GM18868 (cell line): ENCODE measurements around the gene LMF1.

ENCODE experiments used
- ATAC-seq: cut with Tn5 transposase; IDR thresholded peaks from one replicate; pipeline ENCODE4 v1.9.1; 2021; ENCODE audit warnings: mild to moderate bottlenecking, moderate library complexity; ENCODE audit not compliant: unreplicated experiment

LMF1 gene

DNA sequence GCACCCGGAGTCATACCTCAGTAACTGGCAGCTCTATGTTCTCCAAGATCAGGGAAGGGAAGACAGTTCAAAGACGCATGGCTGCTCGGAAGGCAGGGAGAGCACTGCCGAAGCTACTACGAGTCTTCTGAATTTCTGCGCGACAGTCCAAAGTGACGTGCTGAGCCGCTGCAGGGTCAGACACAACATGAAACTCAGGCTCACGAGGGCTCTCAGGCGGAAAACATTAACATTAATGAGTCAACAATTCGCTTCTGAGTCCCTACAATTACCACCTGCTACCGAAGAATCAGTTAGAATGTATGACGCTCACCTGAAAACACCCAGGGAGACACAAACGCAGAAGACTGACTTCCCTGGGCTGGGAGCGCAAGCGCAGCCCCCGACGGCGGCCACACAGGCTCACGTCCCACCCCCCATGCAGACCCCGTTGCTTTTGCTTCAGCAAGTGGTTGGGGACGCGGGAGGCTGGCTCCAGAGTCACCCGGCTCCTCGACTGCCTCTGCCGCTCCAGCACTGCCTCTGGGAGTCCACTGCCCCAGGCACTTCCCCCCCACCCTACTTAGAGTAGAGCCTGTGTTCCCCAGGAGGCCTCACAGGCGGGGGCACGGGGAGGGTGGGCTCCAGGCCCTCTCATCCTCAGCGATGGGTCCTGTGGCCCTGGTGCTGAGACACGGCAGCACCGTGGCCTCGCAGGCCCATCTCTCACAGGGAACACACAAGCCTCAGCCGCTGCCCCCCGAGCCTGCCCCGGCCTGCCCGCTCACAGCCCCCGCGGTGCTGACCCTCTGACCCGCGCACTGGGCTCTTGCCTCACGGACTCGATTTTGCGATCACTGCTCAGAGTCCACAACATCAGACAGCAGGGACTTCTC, 38.9 kb downstream of the LMF1 start:
- no peak for ATAC-seq

- no peak for ATAC-seq
Observed at GRCh38 chr16:931171-931570, 39.6 kb downstream of the LMF1 start.

DNA sequence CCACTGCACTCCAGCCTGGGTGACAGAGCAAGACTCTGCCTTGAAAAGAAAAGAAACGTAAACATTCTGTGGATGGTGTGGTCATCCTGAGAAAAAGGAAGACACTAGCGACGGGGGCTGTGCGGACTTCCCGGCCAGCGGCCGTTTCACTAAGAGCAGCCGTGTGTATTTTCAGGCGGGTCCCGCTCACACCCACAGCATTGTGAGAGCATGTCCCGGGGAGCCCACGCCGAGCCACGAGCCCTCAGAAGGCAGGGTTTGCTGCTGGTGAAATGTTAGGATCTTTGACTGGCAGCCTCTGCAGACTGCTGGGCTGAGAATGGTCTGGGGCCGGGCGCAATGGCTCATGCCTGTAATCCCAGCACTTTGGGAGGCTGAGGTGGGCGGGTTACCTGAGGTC, 40.3 kb downstream of the LMF1 start:
- ATAC-seq, result no peak

- ATAC-seq, result no peak
Observed at GRCh38 chr16:930076-930475, 40.7 kb downstream of the LMF1 start.

DNA sequence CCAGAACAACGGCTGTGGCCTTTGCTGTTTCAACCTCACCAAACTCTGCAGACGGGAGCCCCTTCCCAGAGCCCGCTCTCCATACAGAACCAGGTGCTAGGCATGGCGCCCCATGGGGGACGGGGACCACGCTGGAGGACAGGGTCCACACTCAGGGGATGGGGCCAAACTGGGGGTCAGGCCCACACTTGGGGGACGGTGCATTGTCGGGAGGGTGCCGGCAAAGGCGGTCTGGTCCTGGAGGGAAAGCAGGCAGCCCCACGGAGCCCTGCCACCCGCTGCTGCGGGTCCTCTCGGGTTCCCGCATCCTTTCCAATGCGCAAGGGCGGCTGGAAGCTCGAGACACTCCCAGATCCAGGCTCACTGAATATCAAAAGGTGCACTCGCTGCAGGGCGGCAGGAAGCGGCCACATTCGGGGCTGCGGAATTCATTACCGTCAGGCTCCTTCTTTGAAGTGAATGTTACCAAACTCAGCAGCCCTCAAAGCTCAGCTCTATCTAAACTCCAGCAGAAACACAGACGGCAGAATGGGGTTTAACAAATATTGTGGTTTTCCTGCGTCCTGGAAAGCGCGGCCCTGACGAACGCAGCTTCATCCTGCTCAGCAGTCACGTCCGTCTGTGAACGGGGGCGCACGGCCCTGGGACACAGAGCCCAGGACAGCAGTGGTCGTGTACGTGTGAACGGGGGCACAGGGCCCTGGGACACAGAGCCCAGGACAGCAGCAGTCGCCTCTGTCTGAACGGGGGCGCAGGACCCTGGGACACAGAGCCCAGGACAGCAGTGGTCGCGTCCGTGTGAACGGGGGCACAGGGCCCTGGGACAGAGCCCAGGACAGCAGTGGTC, 41.3 kb downstream of the LMF1 start:
- no peak for ATAC-seq

DNA sequence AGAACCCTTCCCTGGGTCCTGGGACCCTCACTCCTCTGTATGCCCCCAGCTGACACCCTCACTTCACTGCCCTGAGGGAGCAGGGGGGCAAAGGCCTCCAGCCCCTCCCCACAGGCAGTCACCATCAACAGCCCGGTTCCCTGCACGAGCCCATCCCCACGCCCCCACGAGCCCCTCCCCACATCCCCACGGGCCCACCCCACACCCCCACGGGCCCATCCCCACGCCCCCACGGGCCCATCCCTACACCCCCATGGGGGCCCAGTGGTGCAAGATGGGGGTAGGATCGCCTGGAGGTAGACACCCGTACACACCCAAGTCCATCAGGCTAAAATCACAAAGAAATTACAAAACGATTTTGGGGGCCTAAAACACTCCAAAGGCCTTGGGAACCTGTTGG, 42.3 kb downstream of the LMF1 start:
- ATAC-seq, result no peak

DNA sequence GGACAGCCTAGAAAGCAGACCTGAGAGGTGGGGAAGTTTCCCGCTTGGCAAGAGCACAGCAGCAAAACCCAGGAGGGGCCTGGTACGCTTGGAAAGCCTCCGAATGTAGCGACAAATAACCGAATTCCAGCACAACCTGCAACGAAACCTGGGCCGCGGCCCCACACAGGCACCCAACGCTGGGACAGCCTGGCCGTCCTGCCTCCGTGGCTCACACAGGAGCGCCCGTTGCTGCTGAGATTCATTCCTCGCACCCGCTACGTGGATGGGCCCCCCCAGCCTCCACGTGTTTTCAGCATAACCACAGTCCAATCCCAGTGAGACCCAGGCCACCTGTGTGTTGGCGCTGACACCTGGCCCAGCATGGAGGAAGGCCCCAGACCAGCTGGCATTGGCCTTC, 42.9 kb downstream of the LMF1 start:
- no peak for ATAC-seq

- ATAC-seq, result no peak
Observed at GRCh38 chr16:927406-927805, 43.4 kb downstream of the LMF1 start.

DNA sequence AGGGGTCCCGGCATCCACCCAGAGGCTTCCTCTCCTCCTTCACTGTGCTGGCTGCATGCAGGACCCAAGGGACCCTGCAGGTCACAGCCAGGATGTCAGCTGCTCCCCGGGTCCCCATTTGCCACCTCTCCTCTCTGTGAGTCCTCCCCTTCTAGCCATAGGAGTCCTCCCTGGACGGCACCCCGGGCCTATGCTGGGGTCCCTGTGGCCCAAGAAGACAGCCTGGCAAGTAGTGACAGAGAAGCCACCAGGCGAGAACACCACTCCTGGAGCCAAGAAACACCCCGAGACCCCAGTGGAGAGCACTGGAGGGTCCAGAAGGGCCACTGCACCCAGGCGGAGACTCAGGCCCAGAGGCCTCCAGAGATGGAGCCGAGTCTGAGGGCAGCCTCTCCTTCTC, 44.1 kb downstream of the LMF1 start:
- no peak for ATAC-seq

GRCh38 chr16:924806-925205, 46.0 kb downstream of the LMF1 start:
- ATAC-seq, result no peak

DNA sequence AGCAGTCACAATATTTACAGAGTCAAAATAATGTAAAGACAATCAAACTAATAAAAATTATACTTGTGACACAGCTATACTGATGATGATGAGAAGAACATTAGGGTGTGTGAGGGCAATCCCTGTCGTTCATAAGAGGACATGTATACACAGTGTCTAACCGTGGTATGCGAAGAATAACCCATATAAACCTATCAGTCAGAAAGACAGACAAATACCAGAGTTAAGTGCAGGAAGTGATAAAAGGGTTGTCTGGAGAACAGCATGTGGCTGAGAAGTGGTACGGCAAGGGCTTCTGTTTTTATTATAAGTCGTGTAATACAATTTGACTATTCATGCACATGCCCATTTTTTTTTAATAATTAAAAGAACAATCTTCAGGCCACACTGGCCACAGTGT, 46.7 kb downstream of the LMF1 start:
- no peak for ATAC-seq

DNA sequence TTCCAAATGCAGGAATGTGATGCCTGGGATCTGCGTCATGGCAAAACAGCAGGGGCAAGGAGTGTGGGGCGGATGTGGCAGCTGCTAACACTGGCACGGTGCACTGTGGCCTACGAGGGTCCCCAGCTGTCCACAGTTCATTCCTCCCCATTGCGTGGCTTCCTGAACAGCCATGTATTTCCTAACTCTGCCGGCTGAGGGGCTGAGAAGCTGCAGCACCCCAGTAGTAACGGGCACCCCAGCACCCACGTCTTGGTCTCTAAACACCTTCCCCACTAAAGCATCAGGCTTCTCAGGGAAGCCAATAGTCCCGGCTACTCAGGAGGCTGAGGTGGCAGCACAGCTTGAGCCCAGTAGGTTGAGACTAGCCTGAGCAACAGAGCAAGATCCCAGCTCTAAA, 47.6 kb downstream of the LMF1 start:
- ATAC-seq, result no peak

DNA sequence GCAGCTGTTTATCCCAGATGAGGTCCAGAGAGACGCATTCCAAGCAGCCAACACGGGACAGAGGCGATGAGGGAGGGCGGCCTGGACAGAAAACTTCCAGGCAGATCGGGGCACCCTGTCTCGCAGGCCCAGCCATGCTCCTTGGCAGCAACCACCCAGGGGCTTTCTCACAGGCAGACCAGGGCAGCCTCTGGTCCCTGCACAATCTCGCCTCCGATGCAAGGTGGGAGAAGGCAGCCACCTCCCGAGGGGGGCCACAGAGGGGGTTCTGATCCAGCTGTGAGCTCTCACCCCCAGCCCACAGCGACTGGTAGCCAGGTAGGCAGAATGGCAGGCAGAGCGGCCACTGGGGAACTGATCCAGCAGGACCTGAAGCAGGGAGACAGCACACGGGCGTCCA, 48.7 kb downstream of the LMF1 start:
- no peak for ATAC-seq

DNA sequence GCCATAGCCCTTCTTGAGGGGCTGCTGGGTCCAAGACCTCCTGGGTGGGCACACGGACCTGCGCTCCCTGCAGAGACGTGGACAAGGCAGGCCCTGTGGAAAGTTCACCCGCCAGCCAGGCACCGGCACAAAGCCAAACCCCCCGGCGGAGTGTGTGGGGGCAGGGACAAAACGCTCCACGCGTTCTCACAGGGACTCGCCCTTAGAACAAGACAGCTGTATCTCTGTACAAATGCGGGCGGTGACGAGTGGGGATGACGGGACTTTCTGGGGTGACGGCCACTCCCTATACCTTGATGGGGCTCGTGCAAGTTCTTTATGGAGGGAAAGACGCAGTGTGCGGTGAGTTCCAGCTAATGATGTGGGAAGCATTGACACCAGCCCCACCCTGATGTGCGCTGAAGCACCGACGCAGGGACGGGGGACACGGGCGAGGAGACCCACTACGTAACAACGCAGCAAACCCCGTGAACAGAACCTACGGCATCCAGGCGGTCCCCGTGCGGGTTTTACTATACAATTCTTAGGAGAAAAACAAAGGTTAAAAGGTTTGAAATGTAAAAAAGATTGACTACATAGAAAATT, 49.4 kb downstream of the LMF1 start:
- ATAC-seq, result no peak

DNA sequence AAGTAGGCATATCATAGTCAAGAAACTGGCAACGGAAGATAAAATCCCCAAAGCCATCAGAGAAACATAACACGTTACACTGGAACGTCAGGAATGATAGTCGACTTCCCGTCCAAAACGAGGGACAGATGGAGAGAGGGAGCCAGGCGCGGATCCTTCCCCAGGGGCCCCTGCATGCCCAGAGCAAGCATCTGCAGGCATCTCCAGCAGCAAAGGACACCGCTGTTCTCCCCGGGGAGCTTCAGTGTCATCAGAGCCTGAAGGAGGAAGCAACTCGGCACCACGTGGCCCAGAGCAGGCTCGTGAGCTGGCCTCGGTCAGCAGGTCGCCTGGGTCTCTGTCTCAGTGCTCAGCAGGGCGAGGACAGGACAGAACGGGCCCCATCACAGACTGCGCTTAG, 50.1 kb downstream of the LMF1 start:
- ATAC-seq, result no peak

DNA sequence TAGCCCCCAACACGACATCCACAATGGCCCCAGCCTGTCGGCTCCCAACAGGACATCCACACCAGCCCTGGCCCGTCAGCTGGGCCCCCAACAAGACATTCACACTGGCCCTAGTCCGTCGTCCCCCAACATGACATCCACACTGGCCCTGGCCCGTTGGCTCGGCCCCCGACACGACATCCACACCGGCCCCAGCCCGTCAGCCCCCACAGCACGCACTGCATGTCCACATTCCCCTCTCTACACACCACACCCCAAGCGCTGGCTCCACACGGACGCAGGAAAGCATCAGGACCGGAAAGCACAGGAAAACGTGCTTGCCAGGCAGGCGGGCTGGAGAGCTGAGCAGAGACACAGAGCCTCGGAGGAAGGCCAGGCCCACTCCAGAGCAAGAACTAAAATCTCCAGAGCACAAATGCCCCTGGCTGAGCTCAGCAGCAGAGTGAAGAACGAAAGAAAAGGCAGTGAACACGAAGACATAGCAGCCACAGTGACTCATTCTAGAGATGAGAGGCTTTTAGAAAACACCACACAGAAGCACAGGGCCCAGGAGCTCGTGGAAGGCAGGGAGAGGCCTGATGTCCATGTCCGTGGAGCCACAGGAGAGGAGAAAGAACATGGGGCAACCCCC, 50.6 kb downstream of the LMF1 start:
- no peak for ATAC-seq

GRCh38 chr16:919658-920050, 51.1 kb downstream of the LMF1 start:
- no peak for ATAC-seq

DNA sequence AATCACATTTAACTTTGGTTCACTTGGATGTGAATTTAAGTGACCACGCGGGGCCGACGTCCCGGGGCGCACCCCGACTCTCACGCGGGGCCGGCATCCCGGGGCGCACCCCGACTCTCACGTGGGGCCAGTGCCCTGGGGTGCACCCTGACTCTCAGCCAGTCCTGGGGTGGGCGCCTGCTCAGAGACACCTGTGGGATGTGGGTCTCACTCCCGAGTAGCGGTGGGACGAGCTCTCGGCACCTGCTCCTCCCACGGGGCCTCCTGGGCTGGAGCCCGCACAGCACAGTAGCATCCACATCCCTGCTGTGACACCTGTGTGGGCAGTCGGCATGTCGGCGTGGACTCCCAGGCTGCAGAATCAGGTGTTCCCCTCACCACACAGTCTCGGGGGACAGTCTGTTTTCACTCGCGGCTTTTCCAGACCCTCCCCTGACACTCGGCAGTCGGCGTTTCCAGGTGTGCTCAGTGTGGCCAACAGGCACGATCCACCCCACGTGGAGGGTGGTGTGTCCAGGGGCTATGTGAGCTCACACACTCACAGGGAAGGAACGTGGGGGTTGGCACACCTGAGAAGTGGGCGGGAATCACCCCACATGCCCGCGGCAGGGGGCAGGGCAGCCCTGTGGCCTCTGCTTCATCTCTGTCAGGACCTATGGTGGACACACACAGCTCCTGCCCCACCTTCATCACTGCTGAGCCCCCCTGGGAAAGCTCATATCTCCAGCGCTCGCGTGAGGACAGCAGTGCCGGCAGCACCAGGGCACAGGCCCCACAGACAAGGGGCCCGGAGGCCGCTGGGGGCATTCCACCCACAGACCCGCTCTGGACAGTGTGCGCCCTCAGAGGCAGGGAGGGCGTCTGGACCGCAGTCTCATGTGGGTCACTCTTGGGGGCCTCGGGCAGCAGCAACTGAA, 51.8 kb downstream of the LMF1 start:
- ATAC-seq, result no peak

DNA sequence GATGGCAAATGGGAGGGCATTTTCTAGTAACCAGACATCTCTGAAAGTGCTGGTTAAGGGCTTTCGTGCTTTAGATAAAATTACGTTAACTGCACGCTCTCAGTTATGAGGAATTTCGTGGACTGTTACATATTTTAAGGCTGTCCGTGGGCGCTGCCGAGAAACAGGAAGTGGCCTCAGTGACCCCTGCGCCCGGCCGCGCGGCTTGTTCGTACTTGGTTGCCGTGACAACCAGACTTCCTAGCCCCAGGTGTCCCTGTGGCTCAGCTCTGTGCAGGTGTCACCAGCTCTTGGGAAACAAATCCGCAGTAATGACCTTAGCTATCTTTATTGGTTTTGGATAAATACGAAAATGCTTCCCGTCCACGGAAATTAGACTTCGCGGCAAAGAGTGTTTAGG, 52.7 kb downstream of the LMF1 start:
- no peak for ATAC-seq

DNA sequence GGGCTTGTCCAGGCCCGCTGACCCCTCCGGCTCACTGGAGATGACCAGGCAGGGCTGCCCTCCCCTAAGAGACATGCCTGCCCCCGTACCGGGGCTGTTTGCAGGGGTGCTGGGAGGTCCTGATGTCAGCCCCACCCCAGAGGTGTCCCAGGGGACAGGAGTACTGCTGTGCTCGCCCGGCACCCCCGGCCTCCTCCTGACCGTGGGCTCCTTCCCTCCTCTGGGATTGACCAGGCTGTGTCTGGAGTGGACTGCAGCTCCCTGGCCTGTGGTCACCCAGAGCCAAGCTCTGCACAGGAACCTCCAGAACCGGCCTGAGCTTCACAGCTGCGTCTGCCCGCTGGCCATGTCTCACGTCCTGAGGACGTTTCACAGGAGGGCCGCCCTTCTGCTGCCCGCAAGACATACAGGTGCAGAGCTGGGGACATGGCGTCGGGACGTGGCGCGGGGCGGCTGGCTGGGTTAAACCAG, 53.2 kb downstream of the LMF1 start:
- ATAC-seq, result no peak
